ENCODE data around the gene GTF2F2. TPM values are rescaled to one million over a fixed set of nuclear protein-coding genes. Genes with fewer than 3 reads are reported as not detected.
"Not testable (repeated sequence)": the region's sequence is repeated elsewhere in the genome, so short reads cannot be mapped to it uniquely, and the experiment has no call there.

The GTF2F2 gene
- total RNA-seq, 2 experiments from 2014 or later = 20.1 to 25.1 TPM

- Histone ChIP-seq H3K4me3 (ENCODE audit: low read depth, low read length, poor library complexity, severe bottlenecking) (no peak overlapping the region), H3K36me3 (ENCODE audit: insufficient read depth, low read length) (no peaks in the 10 kb centered on the region; the same call in 1 of the 2 replicates), H4K20me1 (ENCODE audit: insufficient read depth, low read length) (no peaks in the 10 kb centered on the region), H3K27ac (ENCODE audit: low read depth, low read length, poor library complexity, severe bottlenecking) (no peak overlapping the region), H2AFZ (ENCODE audit: low read length) (no peak overlapping the region), H3K9me2 (ENCODE audit: insufficient read depth, low read length) (no peaks in the 10 kb centered on the region), H3K4me2 (ENCODE audit: low read length) (no peak overlapping the region), H3K4me1 (ENCODE audit: insufficient read depth, low read length, poor library complexity, severe bottlenecking) (no peaks in the 10 kb centered on the region), H3K9me3 (ENCODE audit: low read length) (no peaks in the 10 kb centered on the region), H3K79me2 (ENCODE audit: insufficient read depth, low read depth, low read length) (no peaks in the 10 kb centered on the region)
- TF ChIP-seq CTCF (conservative IDR thresholded peaks at IDR 0.05; ENCODE audit: low read length) (no peak), EZH2phosphoT487 (IDR thresholded peaks at IDR 0.05; ENCODE audit: borderline replicate concordance, low read depth, low read length) (no peak)
- intact Hi-C loops (cut with micrococcal nuclease; ENCODE audit: unreplicated experiment) = no loop called here
- BruUV-seq (replicated peaks) = no TSS peak
- POLR2A ChIA-PET = interaction anchor here (1.0 kb wide), 1 partner anchor 17 kb away, joined by 3 read pairs; no protein-coding TSS in a partner anchor
- CTCF ChIA-PET (ENCODE audit: unreplicated experiment) = no interaction called here
- no peak for DNase-seq (ENCODE audit: low spot score)
Measured at GRCh38 chr13:45242524-45242923, 122.2 kb downstream of the GTF2F2 start.

- Histone ChIP-seq H3K36me3 (ENCODE audit: insufficient read depth, low read length) (no peaks in the 10 kb centered on the region; the same call in 1 of the 2 replicates), H3K4me1 (ENCODE audit: insufficient read depth, low read length, poor library complexity, severe bottlenecking) (no peaks in the 10 kb centered on the region), H2AFZ (ENCODE audit: low read length) (no peak overlapping the region), H3K27ac (ENCODE audit: low read depth, low read length, poor library complexity, severe bottlenecking) (no peak overlapping the region), H3K4me3 (ENCODE audit: low read depth, low read length, poor library complexity, severe bottlenecking) (no peak overlapping the region), H3K4me2 (ENCODE audit: low read length) (no peak overlapping the region), H3K9me2 (ENCODE audit: insufficient read depth, low read length) (no peaks in the 10 kb centered on the region), H3K9me3 (ENCODE audit: low read length) (no peaks in the 10 kb centered on the region), H3K79me2 (ENCODE audit: insufficient read depth, low read depth, low read length) (no peaks in the 10 kb centered on the region), H4K20me1 (ENCODE audit: insufficient read depth, low read length) (no peaks in the 10 kb centered on the region)
- no peak for DNase-seq (ENCODE audit: low spot score)
- ChIA-PET POLR2A (no interaction called here), CTCF (ENCODE audit: unreplicated experiment) (no interaction called here)
- TF ChIP-seq EZH2phosphoT487 (IDR thresholded peaks at IDR 0.05; ENCODE audit: borderline replicate concordance, low read depth, low read length) (no peak), CTCF (conservative IDR thresholded peaks at IDR 0.05; ENCODE audit: low read length) (no peak)
- intact Hi-C loops (cut with micrococcal nuclease; ENCODE audit: unreplicated experiment) = no loop called here
- BruUV-seq (replicated peaks) = no TSS peak
Measured at GRCh38 chr13:45243077-45243476, 122.8 kb downstream of the GTF2F2 start.

DNA sequence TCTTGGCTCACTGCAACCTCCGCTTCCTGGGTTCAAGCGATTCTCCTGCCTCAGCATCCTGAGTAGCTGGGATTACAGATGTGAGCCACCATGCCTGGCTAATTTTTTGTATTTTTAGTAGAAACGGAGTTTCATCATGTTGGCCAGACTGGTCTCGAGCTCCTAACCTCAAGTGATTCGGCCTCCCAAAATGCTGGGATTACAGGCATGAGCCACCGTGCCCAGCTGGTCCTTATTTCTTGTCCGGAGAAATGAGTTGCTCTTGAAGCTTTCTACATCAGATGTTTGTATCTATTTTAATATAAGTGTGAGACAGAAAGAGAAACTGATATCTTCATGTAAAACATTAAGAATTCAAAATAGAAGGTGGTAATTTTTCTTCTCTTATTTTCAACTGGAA, 124.4 kb downstream of the GTF2F2 start:
- H4K20me1 ChIP-seq (ENCODE audit: insufficient read depth, low read length); CTCF ChIA-PET (ENCODE audit: unreplicated experiment); H3K4me3 ChIP-seq (ENCODE audit: low read depth, low read length, poor library complexity, severe bottlenecking); H3K36me3 ChIP-seq (ENCODE audit: insufficient read depth, low read length); BruUV-seq (replicated peaks); H3K79me2 ChIP-seq (ENCODE audit: insufficient read depth, low read depth, low read length); H3K4me2 ChIP-seq (ENCODE audit: low read length); H3K9me2 ChIP-seq (ENCODE audit: insufficient read depth, low read length); H3K9me3 ChIP-seq (ENCODE audit: low read length); H3K27ac ChIP-seq (ENCODE audit: low read depth, low read length, poor library complexity, severe bottlenecking); H2AFZ ChIP-seq (ENCODE audit: low read length); intact Hi-C loops (cut with micrococcal nuclease; ENCODE audit: unreplicated experiment); DNase-seq (ENCODE audit: low spot score); H3K4me1 ChIP-seq (ENCODE audit: insufficient read depth, low read length, poor library complexity, severe bottlenecking): not testable (repeated sequence)
- POLR2A ChIA-PET = interaction anchor here (0.8 to 2.4 kb wide), 2 partner anchors 11 to 13 kb away, joined by 3 to 5 read pairs; no protein-coding TSS in a partner anchor
